Measurements from ENCODE around the gene CDH13.

DNA sequence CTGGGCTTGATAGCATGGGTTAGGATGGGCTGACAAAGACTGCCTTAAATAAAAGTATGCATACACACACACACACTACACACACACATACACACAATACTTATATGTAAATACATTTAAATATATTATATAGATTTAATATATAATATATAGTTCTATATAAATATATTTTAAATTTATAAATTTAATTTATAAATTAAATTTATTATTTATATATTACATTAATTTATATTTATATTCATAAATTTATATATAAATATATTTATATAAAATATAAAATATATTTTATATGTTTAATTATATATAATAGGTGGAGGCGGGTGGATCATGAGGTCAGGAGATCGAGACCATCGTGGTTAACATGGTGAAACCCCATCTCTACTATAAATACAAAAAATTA, 83.2 kb downstream of the CDH13 start:
- no peak for TF ChIP-seq EZH2 (IDR thresholded peaks at IDR 0.05; ENCODE audit: borderline replicate concordance, low read depth, low read length, poor library complexity, severe bottlenecking)
- TF ChIP-seq, protein P1, sequence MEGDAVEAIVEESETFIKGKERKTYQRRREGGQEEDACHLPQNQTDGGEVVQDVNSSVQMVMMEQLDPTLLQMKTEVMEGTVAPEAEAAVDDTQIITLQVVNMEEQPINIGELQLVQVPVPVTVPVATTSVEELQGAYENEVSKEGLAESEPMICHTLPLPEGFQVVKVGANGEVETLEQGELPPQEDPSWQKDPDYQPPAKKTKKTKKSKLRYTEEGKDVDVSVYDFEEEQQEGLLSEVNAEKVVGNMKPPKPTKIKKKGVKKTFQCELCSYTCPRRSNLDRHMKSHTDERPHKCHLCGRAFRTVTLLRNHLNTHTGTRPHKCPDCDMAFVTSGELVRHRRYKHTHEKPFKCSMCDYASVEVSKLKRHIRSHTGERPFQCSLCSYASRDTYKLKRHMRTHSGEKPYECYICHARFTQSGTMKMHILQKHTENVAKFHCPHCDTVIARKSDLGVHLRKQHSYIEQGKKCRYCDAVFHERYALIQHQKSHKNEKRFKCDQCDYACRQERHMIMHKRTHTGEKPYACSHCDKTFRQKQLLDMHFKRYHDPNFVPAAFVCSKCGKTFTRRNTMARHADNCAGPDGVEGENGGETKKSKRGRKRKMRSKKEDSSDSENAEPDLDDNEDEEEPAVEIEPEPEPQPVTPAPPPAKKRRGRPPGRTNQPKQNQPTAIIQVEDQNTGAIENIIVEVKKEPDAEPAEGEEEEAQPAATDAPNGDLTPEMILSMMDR (conservative IDR thresholded peaks at IDR 0.05; ENCODE audit: low read depth, low read length): no peak

Measured in A673 (cell line).